GM10248 (cell line): ENCODE results near the gene CA10.

Experiments
- CTCF ChIA-PET: fragments of 300-600 bp; sonication (Branson Sonifier 250); formaldehyde crosslinking; extraction: SDS; loops from one replicate; lab custom pipeline; 2021; ENCODE audit warnings: antibody characterized with exemption; lab: Yijun Ruan, JAX
- POLR2A ChIA-PET: fragments of 350-650 bp; sonication (Branson Sonifier 250); formaldehyde crosslinking; extraction: SDS; loops from one replicate; lab custom pipeline; 2020; ENCODE audit warnings: antibody characterized with exemption; lab: Yijun Ruan, JAX
- DNase-seq: peaks from one replicate; pipeline ENCODE4 v3.0.0; 2012; ENCODE audit errors: extremely low spot score
- CTCF ChIP-seq: IDR thresholded peaks from 2 replicates; pipeline ENCODE4 v1.5.1; 2012; ENCODE audit warnings: mild to moderate bottlenecking, low read depth; ENCODE audit errors: extremely low read depth, missing control alignments, control extremely low read depth

CA10 gene

GRCh38 chr17:51765282-51766135 lies 393.0 kb downstream of the CA10 start:
- no peak for DNase-seq

DNA sequence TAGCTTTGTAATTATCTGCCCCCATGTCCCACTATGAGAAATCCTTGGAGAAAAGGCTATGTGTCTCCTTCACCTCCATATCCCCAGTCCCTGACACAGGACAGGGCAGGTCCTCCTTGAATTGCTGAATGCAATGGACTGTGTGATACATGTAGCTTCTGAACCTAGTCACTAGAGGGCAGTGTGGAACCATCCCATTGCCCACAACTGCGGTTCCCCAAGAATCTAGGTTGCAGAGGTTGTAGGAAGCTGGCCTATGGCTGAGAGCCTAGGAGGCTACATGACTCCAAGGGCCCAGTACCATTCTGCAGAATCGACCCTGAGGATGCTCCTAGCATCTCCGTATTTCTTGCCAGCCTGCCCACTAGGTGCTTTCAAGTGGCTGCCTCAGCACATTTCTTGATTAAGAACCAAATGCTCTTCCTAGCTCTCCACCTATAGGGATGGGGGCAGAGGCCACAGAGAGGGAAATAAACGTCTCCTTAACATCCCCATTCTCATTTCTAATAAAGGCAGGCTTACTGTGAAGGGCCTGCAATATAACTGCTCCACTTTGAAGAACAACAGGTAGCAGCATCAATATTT lies 394.0 kb downstream of the CA10 start:
- peak; percentile 56 for DNase-seq
- TF ChIP-seq CTCF: peak; percentile 79
- ChIA-PET CTCF (interaction anchor here (0.6 to 2.5 kb wide), 21 partner anchors 10 to 379 kb away, joined by 3 to 39 read pairs (median 4); no protein-coding TSS in a partner anchor), POLR2A (no interaction called here)

More at GRCh38 chr17:51765282-51766135, 393.0 kb downstream of the CA10 start:
- ChIA-PET CTCF (interaction anchor here (0.7 to 2.4 kb wide), 13 partner anchors 10 to 353 kb away, joined by 3 to 39 read pairs (median 3); no protein-coding TSS in a partner anchor), POLR2A (no interaction called here)
- no peak for TF ChIP-seq CTCF

GRCh38 chr17:51763058-51763457 lies 395.5 kb downstream of the CA10 start:
- no peak for DNase-seq
- TF ChIP-seq CTCF: no peak
- CTCF ChIA-PET: interaction anchor here (1.0 to 2.5 kb wide), 2 partner anchors 8 to 15 kb away, joined by 3 to 20 read pairs; no protein-coding TSS in a partner anchor
- POLR2A ChIA-PET: no interaction called here

- ChIA-PET POLR2A (no interaction called here), CTCF (no interaction called here)
- no peak for DNase-seq
- no peak for TF ChIP-seq CTCF
Measured at GRCh38 chr17:51761105-51761504, 397.4 kb downstream of the CA10 start.

- POLR2A ChIA-PET: no interaction called here
- CTCF ChIA-PET: no interaction called here
- TF ChIP-seq CTCF: no peak
- no peak for DNase-seq
Measured at GRCh38 chr17:51759260-51759659, 399.3 kb downstream of the CA10 start.

- ChIA-PET POLR2A (no interaction called here), CTCF (interaction anchor here (1.3 kb wide), 1 partner anchor 14 kb away, joined by 3 read pairs; no protein-coding TSS in a partner anchor)
- no peak for DNase-seq
- no peak for TF ChIP-seq CTCF
Measured at GRCh38 chr17:51751072-51751471, 407.4 kb downstream of the CA10 start.
